Measurements from ENCODE around the gene ARL4A.

The ARL4A gene

GRCh38 chr7:12721286-12721830, 33.9 kb downstream of the ARL4A start:
- ChIA-PET CTCF (interaction anchor here (0.7 to 1.0 kb wide), 3 partner anchors 11 to 40 kb away, joined by 3 read pairs; no protein-coding TSS in a partner anchor), POLR2A (no interaction called here)
- no peak for TF ChIP-seq CTCF (IDR thresholded peaks at IDR 0.05; ENCODE audit: control extremely low read depth, extremely low read depth, low read depth, missing control alignments)
- no peak for DNase-seq (ENCODE audit: extremely low spot score)

GRCh38 chr7:12722136-12722535, 34.7 kb downstream of the ARL4A start:
- POLR2A ChIA-PET: no interaction called here
- DNase-seq (ENCODE audit: extremely low spot score): no peak
- CTCF ChIA-PET: no interaction called here
- TF ChIP-seq CTCF (IDR thresholded peaks at IDR 0.05; ENCODE audit: control extremely low read depth, extremely low read depth, low read depth, missing control alignments): no peak

GRCh38 chr7:12722636-12723605, 35.5 kb downstream of the ARL4A start:
- ChIA-PET CTCF (no interaction called here), POLR2A (no interaction called here)
- no peak for DNase-seq (ENCODE audit: extremely low spot score)
- TF ChIP-seq CTCF (IDR thresholded peaks at IDR 0.05; ENCODE audit: control extremely low read depth, extremely low read depth, low read depth, missing control alignments): no peak

GRCh38 chr7:12725575-12726316, 38.3 kb downstream of the ARL4A start:
- no peak for DNase-seq (ENCODE audit: extremely low spot score)
- ChIA-PET POLR2A (no interaction called here), CTCF (interaction anchor here (1.2 to 2.9 kb wide), 2 partner anchors 39 to 51 kb away, joined by 5 to 10 read pairs; partner anchors contain the start of gene ARL4A)
- no peak for TF ChIP-seq CTCF (IDR thresholded peaks at IDR 0.05; ENCODE audit: control extremely low read depth, extremely low read depth, low read depth, missing control alignments)

- POLR2A ChIA-PET: no interaction called here
- CTCF ChIA-PET: interaction anchor here (1.6 to 2.9 kb wide), 2 partner anchors 12 to 40 kb away, joined by 4 to 10 read pairs; partner anchors contain the start of gene ARL4A
Observed at GRCh38 chr7:12726908-12727307, 39.5 kb downstream of the ARL4A start.

More at GRCh38 chr7:12726908-12727307, 39.5 kb downstream of the ARL4A start:
- no peak for TF ChIP-seq CTCF (IDR thresholded peaks at IDR 0.05; ENCODE audit: control extremely low read depth, extremely low read depth, low read depth, missing control alignments)
- no peak for DNase-seq (ENCODE audit: extremely low spot score)

Data from GM10248 (cell line).